Spleen (tissue), 7 donors: ENCODE results near the gene GLRX.
"Not testable (repeated sequence)": the region's sequence is repeated elsewhere in the genome, so short reads cannot be mapped to it uniquely, and the experiment has no call there.

Experiments used
- CTCF ChIP-seq, 11 experiments: fragments of 200-600 bp in 7 of 11; fragments of 450-650 bp in 4 of 11; sonication (generic) in 4 of 11; IDR thresholded peaks in 8 of 11; conservative IDR thresholded peaks in 3 of 11; 1 replicate in 7 of 11; 2 replicates in 4 of 11; pipeline versions ENCODE4 v1.4.0 to v1.8.0; 2016 to 2021; ENCODE audit warnings: antibody characterized with exemption in 11 of 11, inconsistent platforms in 4 of 11, mild to moderate bottlenecking in 1 of 11
- POLR2A ChIP-seq, 3 donors: fragments of 450-650 bp; IDR thresholded peaks; one replicate each; pipeline ENCODE4 v1.5.1; 2017; ENCODE audit warnings: antibody characterized with exemption in 3 of 3, mild to moderate bottlenecking in 1 of 3
- donor health status: DM: no; HTN: no; CAD: no; lungs with moderate emphysema.
- donor health status: DM: no; HTN: no; CAD: no.
- donor health status: DM: no; HTN: no; CAD: no.

- TF ChIP-seq POLR2A (IDR thresholded peaks at IDR 0.05); CTCF (IDR thresholded peaks at IDR 0.05 in 8 of 11, conservative IDR thresholded peaks at IDR 0.05 in 3 of 11): not testable (repeated sequence)
These were observed 11.0 kb downstream of the GLRX start for GRCh38 chr5:95811461-95812073.
